HepG2 (cell line): Measurements from ENCODE around the gene GABRG3. TPM values are rescaled to one million over a fixed set of nuclear protein-coding genes. Genes with fewer than 3 reads are reported as not detected.

ENCODE experiments used
- ATAC-seq: fragments of 200-7000 bp; cut with Tn5 transposase; 3 replicates; pipeline ENCODE4 v1.9.1; 2020; ENCODE audit warnings: mild to moderate bottlenecking, moderate library complexity
- BruUV-seq: library from RNA; stranded (reverse); fragments of 400-500 nt; replicated peaks from 2 replicates; lab custom pipeline; 2021; lab: Mats Ljungman, UMichigan
- CTCF ChIA-PET: fragments of 300-600 bp; formaldehyde crosslinking; extraction: SDS; loops from one replicate; lab custom pipeline; 2021; ENCODE audit warnings: low total read pairs, inconsistent platforms, low intra/inter-chr PET ratio; lab: Yijun Ruan, JAX
- POLR2A ChIA-PET: fragments of 350-600 bp; sonication (Branson Sonifier 250); formaldehyde crosslinking; loops from one replicate; lab custom pipeline; 2020; ENCODE audit warnings: antibody characterized with exemption, inconsistent platforms; lab: Yijun Ruan, JAX
- DNase-seq: peaks from one replicate; pipeline ENCODE4 v3.0.0-alpha.2; 2015; ENCODE audit warnings: low spot score
- FAIRE-seq: peaks from 3 replicates; lab custom pipeline; 2011; peaks lifted over from hg19 to GRCh38; lab: Jason Lieb, UNC
- H2AFZ ChIP-seq: one replicate; pipeline ENCODE4 v1.6.1; 2011; ENCODE audit warnings: low read length, inconsistent platforms
- H3K27ac ChIP-seq: fragments of 300-600 bp; 3 replicates; pipeline ENCODE4 v1.8.0; 2011; ENCODE audit warnings: mixed run types, mild to moderate bottlenecking, mixed read lengths, low read length, inconsistent platforms; ENCODE audit not compliant: insufficient read depth; ENCODE audit errors: extremely low read length
- H3K27me3 ChIP-seq, 2 experiments: fragments of 200-600 bp in 1 of 2; 2 replicates in 1 of 2; 3 replicates in 1 of 2; pipeline versions ENCODE4 v1.6.0 to v1.8.0; 2011; ENCODE audit warnings: low read length in 2 of 2, mild to moderate bottlenecking in 2 of 2, moderate library complexity in 2 of 2, inconsistent platforms in 1 of 2; ENCODE audit not compliant: insufficient read depth in 2 of 2, control insufficient read depth in 1 of 2
- H3K36me3 ChIP-seq, 2 experiments: fragments of 200-600 bp in 1 of 2; replicated peaks in 1 of 2; 2 replicates in 1 of 2; 3 replicates in 1 of 2; pipeline versions ENCODE4 v1.5.1 to v1.8.0; 2011; ENCODE audit warnings: low read length in 2 of 2, inconsistent platforms in 1 of 2; ENCODE audit not compliant: insufficient read depth in 2 of 2, control insufficient read depth in 1 of 2
- H3K4me1 ChIP-seq: 2 replicates; pipeline ENCODE4 v1.5.1; 2012; ENCODE audit warnings: low read length, inconsistent platforms; ENCODE audit not compliant: insufficient read depth
- H3K4me2 ChIP-seq: 2 replicates; pipeline ENCODE4 v1.6.0; 2011; ENCODE audit warnings: low read depth, low read length, inconsistent platforms
- H3K4me3 ChIP-seq, 3 experiments: fragments of 200-600 bp in 1 of 3; sonication (generic), shearing (Covaris generic) in 1 of 3; replicated peaks in 1 of 3; 2 replicates each; pipeline ENCODE4 v1.5.1; 2011 to 2016; ENCODE audit warnings: low read length in 3 of 3, inconsistent platforms in 2 of 3, low read depth in 2 of 3, mild to moderate bottlenecking in 2 of 3, control low read depth in 1 of 3, mixed read lengths in 1 of 3; ENCODE audit not compliant: insufficient read depth in 1 of 3
- H3K79me2 ChIP-seq: one replicate; pipeline ENCODE4 v1.6.1; 2011; ENCODE audit warnings: low read length, inconsistent platforms; ENCODE audit not compliant: insufficient read depth
- H3K9ac ChIP-seq: 2 replicates; pipeline ENCODE4 v1.6.0; 2011; ENCODE audit warnings: mild to moderate bottlenecking, low read depth, low read length, inconsistent platforms; ENCODE audit not compliant: insufficient read depth
- H3K9me3 ChIP-seq: 2 replicates; pipeline ENCODE4 v1.5.1; 2012; ENCODE audit warnings: mild to moderate bottlenecking, low read length
- H4K20me1 ChIP-seq: 2 replicates; pipeline ENCODE4 v1.6.0; 2011; ENCODE audit warnings: inconsistent platforms, mild to moderate bottlenecking, low read length, moderate library complexity; ENCODE audit not compliant: insufficient read depth
- AHDC1 ChIP-seq: sonication (generic); formaldehyde crosslinking; IDR thresholded peaks from 2 replicates; pipeline ENCODE4 v1.5.1; 2020; ENCODE audit warnings: mild to moderate bottlenecking, missing genetic modification reagents, borderline replicate concordance
- JUNB ChIP-seq: sonication (generic); formaldehyde crosslinking; IDR thresholded peaks from 2 replicates; pipeline ENCODE4 v1.8.0; 2022; ENCODE audit warnings: missing genetic modification reagents, mild to moderate bottlenecking, borderline replicate concordance
- PCBP2 ChIP-seq: fragments of 200-400 bp; formaldehyde crosslinking; optimal IDR thresholded peaks from 2 replicates; pipeline ENCODE3; 2018; ENCODE audit warnings: low read length, low read depth; ENCODE audit not compliant: poor library complexity, severe bottlenecking
- PHF5A ChIP-seq: IDR thresholded peaks from one replicate; pipeline ENCODE4 v1.6.1; 2018; ENCODE audit warnings: low read depth, missing genetic modification reagents; ENCODE audit not compliant: unreplicated experiment
- ZNF205 ChIP-seq: IDR thresholded peaks from 2 replicates; pipeline ENCODE4 v1.6.1; 2018; ENCODE audit warnings: missing biosample characterization, missing genetic modification reagents
- ZNF547 ChIP-seq: sonication (generic); formaldehyde crosslinking; IDR thresholded peaks from 2 replicates; pipeline ENCODE4 v1.5.1; 2020; ENCODE audit warnings: mild to moderate bottlenecking, missing genetic modification reagents
- ZNF784 ChIP-seq: sonication (generic); formaldehyde crosslinking; IDR thresholded peaks from 2 replicates; pipeline ENCODE4 v1.5.1; 2020; ENCODE audit warnings: missing genetic modification reagents, mild to moderate bottlenecking, borderline replicate concordance
- WGBS: methylation state at CpG from one replicate; pipeline ENCODE4 v1.1.6; 2017; ENCODE audit warnings: low lambda C conversion rate; 5-methylcytosine and 5-hydroxymethylcytosine counted together
- in situ Hi-C: cut with HindIII; loops from 2 replicates; pipeline ENCODE4 v1.10.0; 2017; ENCODE audit warnings: low pct_unique_long_range_greater_than_20kb; ENCODE audit not compliant: extremely low pct_ligation_motif_present
- intact Hi-C: fragments of 100-400 bp; cut with micrococcal nuclease; formaldehyde crosslinking; loops from one replicate; pipeline ENCODE4 v1.10.0; 2022; ENCODE audit not compliant: unreplicated experiment
- polyA plus RNA-seq, 8 experiments: library from polyadenylated mRNA; depleted of rRNA in 3 of 8; stranded (reverse) in 7 of 8; unstranded in 1 of 8; fragments of >200 nt; fragmentation: Illumina TruSeq in 4 of 8; extraction: Trizol in 4 of 8; gene quantifications; 2 replicates each; pipeline versions ENCODE4 v1.2.1 to v1.2.3, GENCODE V29; 2011 to 2016; ENCODE audit warnings: low read depth in 4 of 8, missing spikeins in 1 of 8, mixed read lengths in 1 of 8; ENCODE audit not compliant: insufficient read depth in 1 of 8
- total RNA-seq, 5 experiments: library from RNA; depleted of rRNA; stranded (reverse); fragments of >200 nt; fragmentation: Illumina TruSeq; extraction: Trizol; gene quantifications; 2 replicates each; pipeline ENCODE4 v1.2.3, GENCODE V29; 2016; ENCODE audit warnings: low read depth in 1 of 5

GABRG3 gene
- total and polyA plus RNA-seq, 2 of the 13 experiments (the other 11 are each of a cell fraction or from before 2014, with no cell fraction given), result not detected

GRCh38 chr15:27061739-27062138, 90.8 kb downstream of the GABRG3 start (continued):
- TF ChIP-seq AHDC1 (CRISPR knock-in tag), result no peak
- no peak for TF ChIP-seq JUNB (CRISPR knock-in tag)
- no peak for TF ChIP-seq ZNF784 (CRISPR knock-in tag)
- TF ChIP-seq PCBP2, result no peak
- TF ChIP-seq ZNF205 (CRISPR knock-in tag), result no peak

GRCh38 chr15:27062951-27063350, 92.0 kb downstream of the GABRG3 start:
- 28% methylated on average over 8 of the region's 9 CpGs for WGBS
- Histone ChIP-seq H3K27me3 (peaks cover 0 to 3% of the 10 kb centered on the region in 2 experiments; a peak in 1 of 5 replicates), H2AFZ (no peak overlapping the region), H3K27ac (no peak overlapping the region), H4K20me1 (no peaks in the 10 kb centered on the region), H3K9me3 (no peaks in the 10 kb centered on the region), H3K4me1 (no peaks in the 10 kb centered on the region), H3K9ac (no peak overlapping the region), H3K36me3 (no peaks in the 10 kb centered on the region), H3K4me3 (no peak overlapping the region), H3K79me2 (no peaks in the 10 kb centered on the region), H3K4me2 (no peak overlapping the region)
- DNase-seq, result no peak
- in situ Hi-C loops, result loop anchor here (10.0 kb wide), 1 partner anchor 292 kb away; no protein-coding TSS in a partner anchor
- CTCF ChIA-PET, result no interaction called here
- no TSS peak for BruUV-seq
- FAIRE-seq, result no peak
- POLR2A ChIA-PET, result no interaction called here
- ATAC-seq, result no peak
- intact Hi-C loops, result no loop called here
- TF ChIP-seq PHF5A (CRISPR knock-in tag), result no peak
- no peak for TF ChIP-seq ZNF547
